ENCODE results near the gene TAS2R10. TPM values are rescaled to one million over a fixed set of nuclear protein-coding genes. Genes with fewer than 3 reads are reported as not detected.

The TAS2R10 gene
- total and polyA plus RNA-seq, 4 donors = 0.74 to 4.5 (median 1.3) TPM

DNA sequence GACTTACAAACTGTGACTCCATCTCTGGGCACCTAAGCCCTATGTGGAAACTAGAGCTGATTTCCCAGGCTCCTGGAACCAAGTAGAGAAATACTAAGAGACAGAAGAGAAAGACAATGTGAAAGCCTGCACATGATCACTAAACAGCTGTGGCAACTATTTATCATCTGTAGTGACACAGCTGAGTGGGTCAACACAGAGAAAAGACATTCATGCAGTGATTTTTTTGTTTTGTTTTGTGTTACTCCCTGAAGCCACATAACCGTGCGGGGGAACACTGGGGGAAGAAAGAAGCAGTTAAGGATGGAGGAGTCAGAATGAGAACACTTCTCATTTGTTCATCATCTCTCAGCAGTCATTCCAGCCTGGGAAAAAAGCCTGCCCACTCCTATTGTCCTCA is 21.6 kb upstream of the TAS2R10 start:
- Histone ChIP-seq H3K4me1 (ENCODE audit: control insufficient read depth, insufficient read depth, low read length) (no peaks in the 10 kb centered on the region), H3K36me3 (ENCODE audit: control insufficient read depth, insufficient read depth, low read length) (peaks cover 2% of the 10 kb centered on the region), H3K27me3 (ENCODE audit: control insufficient read depth, insufficient read depth, low read length) (no peaks in the 10 kb centered on the region), H3K4me3 (ENCODE audit: low read depth, low read length) (no peak overlapping the region), H3K9me3 (ENCODE audit: control insufficient read depth, insufficient read depth, low read length) (no peaks in the 10 kb centered on the region), H3K27ac (ENCODE audit: low read depth, low read length) (no peak overlapping the region)
- no peak for DNase-seq (ENCODE audit: low read depth in 4 of 6, low spot score in 6 of 6)
- WGBS (ENCODE audit: insufficient coverage) = no CpG with 5 or more reads among the region's 2 CpGs

DNA sequence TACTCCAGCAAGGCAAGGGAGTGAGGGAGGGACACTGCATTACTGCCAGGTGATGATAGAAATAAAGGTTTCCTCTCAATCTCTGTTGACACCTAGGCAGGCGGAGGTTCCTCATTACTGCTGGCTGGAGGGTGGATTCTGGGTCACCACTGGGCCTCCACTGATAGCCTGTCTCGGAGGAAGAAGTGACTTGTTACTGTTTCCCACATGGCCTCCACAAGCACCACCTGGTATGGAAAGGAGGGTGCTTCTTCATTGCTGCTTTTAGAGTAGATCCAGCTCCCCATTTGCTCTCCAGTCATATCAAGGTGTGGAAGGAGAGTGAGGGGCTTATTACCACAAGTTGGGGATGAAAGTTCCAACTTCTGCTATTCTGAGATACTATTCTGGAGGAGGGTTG is 16.7 kb upstream of the TAS2R10 start:
- Histone ChIP-seq H3K27me3 (ENCODE audit: control insufficient read depth, insufficient read depth, low read length) (no peaks in the 10 kb centered on the region), H3K9me3 (ENCODE audit: control insufficient read depth, insufficient read depth, low read length) (no peaks in the 10 kb centered on the region), H3K27ac (ENCODE audit: low read depth, low read length) (no peak overlapping the region), H3K36me3 (ENCODE audit: control insufficient read depth, insufficient read depth, low read length) (peaks cover 2% of the 10 kb centered on the region), H3K4me3 (ENCODE audit: low read depth, low read length) (no peak overlapping the region), H3K4me1 (ENCODE audit: control insufficient read depth, insufficient read depth, low read length) (no peaks in the 10 kb centered on the region)
- DNase-seq (ENCODE audit: low read depth in 4 of 6, low spot score in 6 of 6) = no peak
- 93% methylated on average over 2 of the region's 2 CpGs for WGBS (ENCODE audit: insufficient coverage)

DNA sequence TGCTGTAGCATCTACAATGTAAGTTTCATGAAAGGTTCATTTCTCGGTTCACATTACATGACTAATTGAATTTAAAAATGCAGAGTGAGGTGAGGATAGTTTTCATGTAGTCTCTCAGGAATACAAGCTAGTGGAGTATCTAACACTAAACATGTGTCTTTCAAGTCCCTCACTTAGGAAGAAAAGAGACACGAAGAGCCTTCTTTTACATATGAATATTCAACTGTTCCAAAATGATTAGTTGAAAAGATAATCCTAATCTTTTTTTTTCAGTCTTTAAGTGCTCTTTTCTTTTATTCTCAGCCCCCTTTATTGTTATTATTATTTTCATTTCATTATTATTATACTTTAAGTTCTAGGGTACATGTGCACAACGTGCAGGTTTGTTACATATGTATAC is 12.3 kb upstream of the TAS2R10 start:
- Histone ChIP-seq H3K9me3 (ENCODE audit: control insufficient read depth, insufficient read depth, low read length) (no peaks in the 10 kb centered on the region), H3K4me1 (ENCODE audit: control insufficient read depth, insufficient read depth, low read length) (no peaks in the 10 kb centered on the region), H3K27me3 (ENCODE audit: control insufficient read depth, insufficient read depth, low read length) (no peaks in the 10 kb centered on the region), H3K27ac (ENCODE audit: low read depth, low read length) (no peak overlapping the region), H3K36me3 (ENCODE audit: control insufficient read depth, insufficient read depth, low read length) (no peaks in the 10 kb centered on the region), H3K4me3 (ENCODE audit: low read depth, low read length) (no peak overlapping the region)
- no peak for DNase-seq (ENCODE audit: low read depth in 4 of 6, low spot score in 6 of 6)
- no CpG with 5 or more reads among the region's 3 CpGs for WGBS (ENCODE audit: insufficient coverage)

DNA sequence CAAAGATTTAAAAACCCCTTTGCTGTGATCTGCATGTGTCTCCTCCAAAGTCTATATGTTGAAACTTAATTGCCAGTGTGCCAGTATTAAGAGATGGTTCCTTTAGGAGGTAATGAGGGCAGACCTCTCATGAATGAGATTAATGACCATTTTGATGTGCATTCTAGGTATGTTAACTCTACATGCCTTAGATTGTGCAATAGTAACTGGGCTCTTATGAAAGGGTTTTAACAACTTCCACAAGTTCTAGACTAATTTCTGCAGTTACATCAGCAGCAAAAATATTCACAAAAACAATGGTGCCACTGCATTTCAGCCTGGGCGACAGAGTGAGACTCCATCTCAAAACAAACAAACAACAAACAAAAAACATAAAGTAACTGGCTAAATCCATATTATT is 3.8 kb upstream of the TAS2R10 start:
- Histone ChIP-seq H3K4me3 (ENCODE audit: low read depth, low read length) (no peak overlapping the region), H3K27ac (ENCODE audit: low read depth, low read length) (no peak overlapping the region)
- WGBS (ENCODE audit: insufficient coverage) = no CpG with 5 or more reads among the region's 1 CpG

DNA sequence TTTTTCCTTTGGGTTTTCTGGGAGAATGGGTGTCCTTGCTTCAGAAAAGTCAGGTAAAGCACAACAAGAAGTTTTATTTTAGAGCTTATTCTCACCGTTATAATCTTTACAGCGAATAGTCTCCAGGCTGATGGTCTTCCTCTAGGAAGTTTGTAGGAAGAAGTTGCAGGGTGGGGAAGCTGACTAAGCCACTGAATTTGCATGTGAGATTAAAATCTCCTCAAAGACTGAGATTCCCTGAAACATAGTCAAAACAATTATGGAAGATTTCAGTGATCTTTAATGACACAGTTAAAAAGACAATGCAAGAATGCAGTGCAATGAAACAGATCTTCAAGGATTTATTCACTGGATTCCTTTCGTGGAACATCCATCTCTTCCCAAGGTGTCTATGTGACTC is 1.2 kb downstream of the TAS2R10 start:
- H3K4me1 ChIP-seq (ENCODE audit: control insufficient read depth, insufficient read depth, low read length) = no peaks in the 10 kb centered on the region
- H3K27me3 ChIP-seq (ENCODE audit: control insufficient read depth, insufficient read depth, low read length) = no peaks in the 10 kb centered on the region
- no peak overlapping the region for H3K27ac ChIP-seq (ENCODE audit: low read depth, low read length)
- 94% methylated on average over 3 of the region's 3 CpGs for WGBS (ENCODE audit: insufficient coverage)
- DNase-seq (ENCODE audit: low read depth in 4 of 6, low spot score in 6 of 6) = no peak
- H3K9me3 ChIP-seq (ENCODE audit: control insufficient read depth, insufficient read depth, low read length) = no peaks in the 10 kb centered on the region
- no peak overlapping the region for H3K4me3 ChIP-seq (ENCODE audit: low read depth, low read length)
- H3K36me3 ChIP-seq (ENCODE audit: control insufficient read depth, insufficient read depth, low read length) = no peaks in the 10 kb centered on the region

More for the DNA sequence above, 3.8 kb upstream of the TAS2R10 start:
- no peaks in the 10 kb centered on the region for H3K36me3 ChIP-seq (ENCODE audit: control insufficient read depth, insufficient read depth, low read length)
- H3K9me3 ChIP-seq (ENCODE audit: control insufficient read depth, insufficient read depth, low read length) = no peaks in the 10 kb centered on the region
- no peak for DNase-seq (ENCODE audit: low read depth in 4 of 6, low spot score in 6 of 6)
- no peaks in the 10 kb centered on the region for H3K4me1 ChIP-seq (ENCODE audit: control insufficient read depth, insufficient read depth, low read length)
- no peaks in the 10 kb centered on the region for H3K27me3 ChIP-seq (ENCODE audit: control insufficient read depth, insufficient read depth, low read length)

DNA sequence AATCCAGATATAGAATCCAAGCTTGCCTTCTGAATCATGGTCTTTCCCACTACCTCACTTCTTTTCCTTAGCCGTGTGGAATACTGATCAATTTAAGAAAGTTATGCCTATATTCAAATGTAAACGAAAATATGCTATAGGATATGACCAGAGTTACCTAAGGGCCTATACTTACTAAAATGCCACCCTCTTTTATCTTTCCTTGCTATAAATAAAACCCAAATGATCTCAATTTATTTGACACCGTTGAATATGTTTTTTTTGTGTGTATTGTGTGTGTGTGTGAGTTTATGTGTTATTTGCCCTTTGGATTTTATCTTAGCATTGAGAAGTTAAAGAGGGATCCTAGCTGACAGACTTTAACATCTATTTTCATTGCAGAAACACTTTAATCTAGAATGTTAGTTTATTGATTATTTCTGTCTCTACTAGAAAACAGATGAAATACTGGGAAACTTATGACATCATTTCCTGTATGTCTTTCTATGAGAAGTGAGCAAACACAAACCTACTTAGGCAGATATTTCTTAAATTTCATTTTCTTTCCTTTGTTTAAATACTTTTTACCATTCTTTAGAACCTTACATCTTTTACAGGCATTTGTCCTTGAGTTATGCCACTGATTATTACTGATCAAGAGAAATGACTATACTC is 14.1 kb downstream of the TAS2R10 start:
- WGBS (ENCODE audit: insufficient coverage) = no CpG with 5 or more reads among the region's 3 CpGs

DNA sequence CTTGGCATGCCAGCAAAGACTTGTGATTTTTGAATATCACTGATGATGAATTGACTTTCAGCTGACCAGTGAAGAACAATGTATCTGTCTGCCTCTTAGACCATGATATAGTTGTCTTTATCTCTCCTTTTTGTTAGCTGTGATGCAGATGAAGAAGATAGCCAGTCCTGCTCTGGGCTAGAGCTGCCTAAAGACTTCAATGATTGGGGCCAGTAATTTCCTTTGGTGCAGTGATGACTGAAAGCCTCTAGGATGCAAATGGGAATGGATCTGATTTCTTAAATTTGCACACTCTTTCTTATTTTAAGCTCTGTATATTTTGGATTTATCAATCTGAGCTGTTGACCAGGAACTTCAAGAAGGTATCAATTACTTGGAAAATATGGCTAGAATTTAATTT is 16.1 kb downstream of the TAS2R10 start, which contains the start of gene TAS2R9:
TSS of gene TAS2R9 (minus strand) at position 101 of the 400 bp plus-strand sequence. CDS start at position 8, 93 bp downstream.
- H3K27ac ChIP-seq (ENCODE audit: low read depth, low read length) = no peak within 1 kb of the TSS
- H3K9me3 ChIP-seq (ENCODE audit: control insufficient read depth, insufficient read depth, low read length) = no peaks in the 10 kb centered on the region
- H3K4me3 ChIP-seq (ENCODE audit: low read depth, low read length) = no peak within 1 kb of the TSS
- H3K27me3 ChIP-seq (ENCODE audit: control insufficient read depth, insufficient read depth, low read length) = no peaks in the 10 kb centered on the region
- H3K4me1 ChIP-seq (ENCODE audit: control insufficient read depth, insufficient read depth, low read length) = no peaks in the 10 kb centered on the region
- H3K36me3 ChIP-seq (ENCODE audit: control insufficient read depth, insufficient read depth, low read length) = no peaks in the 10 kb centered on the region
- DNase-seq (ENCODE audit: low read depth in 4 of 6, low spot score in 6 of 6) = no peak

More for the DNA sequence above, 14.1 kb downstream of the TAS2R10 start:
- no peak overlapping the region for H3K4me3 ChIP-seq (ENCODE audit: low read depth, low read length)
- no peaks in the 10 kb centered on the region for H3K9me3 ChIP-seq (ENCODE audit: control insufficient read depth, insufficient read depth, low read length)
- H3K27ac ChIP-seq (ENCODE audit: low read depth, low read length) = no peak overlapping the region
- H3K4me1 ChIP-seq (ENCODE audit: control insufficient read depth, insufficient read depth, low read length) = no peaks in the 10 kb centered on the region
- no peaks in the 10 kb centered on the region for H3K36me3 ChIP-seq (ENCODE audit: control insufficient read depth, insufficient read depth, low read length)
- no peaks in the 10 kb centered on the region for H3K27me3 ChIP-seq (ENCODE audit: control insufficient read depth, insufficient read depth, low read length)
- DNase-seq (ENCODE audit: low read depth in 4 of 6, low spot score in 6 of 6) = no peak

DNA sequence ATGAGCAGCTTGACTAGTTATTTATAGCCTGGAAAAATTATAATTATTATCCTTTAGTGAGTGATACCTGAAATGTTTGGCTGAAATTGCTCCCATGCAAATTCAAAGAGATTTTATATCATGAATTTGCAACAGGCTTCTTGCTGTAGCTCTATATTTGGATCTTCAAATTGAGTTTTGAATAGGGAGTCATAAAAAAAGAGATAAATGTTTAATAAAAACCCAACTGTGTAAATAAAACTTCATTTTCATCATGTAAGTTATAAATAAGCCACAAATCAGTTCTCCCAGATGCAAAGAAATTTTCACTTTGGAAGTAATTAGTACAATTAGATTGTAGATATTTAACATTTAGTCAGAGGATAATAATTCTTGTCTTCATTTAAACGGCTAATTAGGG is 19.0 kb downstream of the TAS2R10 start, which contains the start of gene TAS2R8:
TSS of gene TAS2R8 (minus strand) at position 101 of the 400 bp plus-strand sequence. CDS start 306 bp downstream, outside the sequence.
- no peaks in the 10 kb centered on the region for H3K4me1 ChIP-seq (ENCODE audit: control insufficient read depth, insufficient read depth, low read length)
- no peak within 1 kb of the TSS for H3K4me3 ChIP-seq (ENCODE audit: low read depth, low read length)
- H3K9me3 ChIP-seq (ENCODE audit: control insufficient read depth, insufficient read depth, low read length) = no peaks in the 10 kb centered on the region
- H3K27ac ChIP-seq (ENCODE audit: low read depth, low read length) = no peak within 1 kb of the TSS
- WGBS (ENCODE audit: insufficient coverage) = no CpG with 5 or more reads among the region's 1 CpG
- no peaks in the 10 kb centered on the region for H3K36me3 ChIP-seq (ENCODE audit: control insufficient read depth, insufficient read depth, low read length)
- H3K27me3 ChIP-seq (ENCODE audit: control insufficient read depth, insufficient read depth, low read length) = no peaks in the 10 kb centered on the region
- DNase-seq (ENCODE audit: low read depth in 4 of 6, low spot score in 6 of 6) = peak in 2 of 6 donors; percentile 7 to 69

DNA sequence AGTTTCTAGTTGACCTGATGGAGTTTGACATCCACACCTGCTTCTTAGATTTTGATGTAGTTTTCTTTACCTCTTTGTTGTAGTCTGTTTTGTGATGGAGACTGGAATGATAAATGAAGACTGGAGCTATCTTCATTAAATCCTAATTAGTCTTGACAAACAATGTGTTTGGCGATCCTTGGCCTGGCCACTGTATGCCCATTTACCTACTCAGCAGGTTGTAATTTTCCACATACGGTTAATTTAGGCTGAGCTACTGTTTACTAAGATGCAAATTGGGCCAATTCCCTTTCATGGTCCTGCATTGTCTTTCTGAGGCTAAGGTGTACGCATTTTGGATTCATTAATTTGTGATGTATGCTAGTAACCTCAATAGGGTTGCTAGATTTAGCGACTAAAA is 23.6 kb downstream of the TAS2R10 start, which contains the start of gene TAS2R7:
TSS of gene TAS2R7 (minus strand) at position 41 of the 400 bp plus-strand sequence. CDS start 57 bp downstream, outside the sequence.
- H3K27me3 ChIP-seq (ENCODE audit: control insufficient read depth, insufficient read depth, low read length) = no peaks in the 10 kb centered on the region
- DNase-seq (ENCODE audit: low read depth in 4 of 6, low spot score in 6 of 6) = no peak
- no peaks in the 10 kb centered on the region for H3K9me3 ChIP-seq (ENCODE audit: control insufficient read depth, insufficient read depth, low read length)
- H3K27ac ChIP-seq (ENCODE audit: low read depth, low read length) = no peak within 1 kb of the TSS
- no peak within 1 kb of the TSS for H3K4me3 ChIP-seq (ENCODE audit: low read depth, low read length)
- no peaks in the 10 kb centered on the region for H3K4me1 ChIP-seq (ENCODE audit: control insufficient read depth, insufficient read depth, low read length)
- WGBS (ENCODE audit: insufficient coverage) = 0% methylated on average over 1 of the region's 4 CpGs
- H3K36me3 ChIP-seq (ENCODE audit: control insufficient read depth, insufficient read depth, low read length) = no peaks in the 10 kb centered on the region

DNA sequence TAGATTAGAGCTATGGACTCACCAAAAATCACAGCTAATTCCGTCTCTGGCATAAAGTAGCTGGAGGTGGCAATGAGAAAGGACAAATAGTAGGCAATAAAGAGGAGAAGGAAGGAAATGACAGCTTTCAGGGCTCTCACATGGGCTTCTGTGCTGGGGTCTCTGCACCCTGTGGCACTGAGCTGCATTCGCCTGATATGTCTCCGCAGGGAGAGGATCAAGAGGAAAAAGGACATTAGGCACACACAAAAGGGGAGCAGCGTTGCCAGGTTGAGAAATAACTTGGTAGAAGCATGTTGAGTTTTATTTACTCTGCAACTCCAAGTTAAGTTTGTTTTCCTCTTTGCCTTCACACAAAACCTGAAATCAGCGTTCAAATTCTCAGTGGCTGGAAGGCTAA is 24.4 kb downstream of the TAS2R10 start:
- Histone ChIP-seq H3K9me3 (ENCODE audit: control insufficient read depth, insufficient read depth, low read length) (no peaks in the 10 kb centered on the region), H3K36me3 (ENCODE audit: control insufficient read depth, insufficient read depth, low read length) (no peaks in the 10 kb centered on the region), H3K27ac (ENCODE audit: low read depth, low read length) (no peak overlapping the region), H3K4me3 (ENCODE audit: low read depth, low read length) (no peak overlapping the region), H3K4me1 (ENCODE audit: control insufficient read depth, insufficient read depth, low read length) (no peaks in the 10 kb centered on the region), H3K27me3 (ENCODE audit: control insufficient read depth, insufficient read depth, low read length) (no peaks in the 10 kb centered on the region)
- DNase-seq (ENCODE audit: low read depth in 4 of 6, low spot score in 6 of 6) = no peak
- WGBS (ENCODE audit: insufficient coverage) = 26% methylated on average over 4 of the region's 5 CpGs

Data from spinal cord (tissue), 10 donors.